Fibroblast of lung (primary cell): Measurements from ENCODE around the gene MYO1D. TPM values are rescaled to one million over a fixed set of nuclear protein-coding genes. Genes with fewer than 3 reads are reported as not detected.

ENCODE experiments used
- DNase-seq, 2 donors: peaks; one replicate each; pipeline versions ENCODE4 v3.0.0 to v3.0.0-alpha.2; 2010; ENCODE audit warnings: low read depth in 2 of 2
- H2AFZ ChIP-seq: 2 replicates; pipeline ENCODE4 v1.5.1; 2012; ENCODE audit warnings: low read length, control low read depth, inconsistent platforms
- H3K27ac ChIP-seq: 2 replicates; pipeline ENCODE4 v1.5.1; 2011; ENCODE audit warnings: low read length, control low read depth; ENCODE audit not compliant: insufficient read depth
- H3K27me3 ChIP-seq: 2 replicates; pipeline ENCODE4 v1.5.1; 2011; ENCODE audit warnings: mild to moderate bottlenecking, low read length; ENCODE audit not compliant: control insufficient read depth, insufficient read depth
- H3K36me3 ChIP-seq: 2 replicates; pipeline ENCODE4 v1.5.1; 2011; ENCODE audit warnings: low read length; ENCODE audit not compliant: control insufficient read depth, insufficient read depth
- H3K4me1 ChIP-seq: 2 replicates; pipeline ENCODE4 v1.5.1; 2011; ENCODE audit warnings: low read length; ENCODE audit not compliant: control insufficient read depth, insufficient read depth; ENCODE audit errors: extremely low read depth
- H3K4me2 ChIP-seq: 2 replicates; pipeline ENCODE4 v1.5.1; 2011; ENCODE audit warnings: low read length, control low read depth; ENCODE audit not compliant: insufficient read depth; ENCODE audit errors: extremely low read depth
- H3K4me3 ChIP-seq, 4 experiments: fragments of 200-600 bp in 1 of 4; sonication (generic) in 1 of 4; replicated peaks in 1 of 4; 2 replicates each; pipeline ENCODE4 v1.5.1; 2011 to 2016; ENCODE audit warnings: low read length in 4 of 4, low read depth in 3 of 4, mild to moderate bottlenecking in 3 of 4, control low read depth in 2 of 4, inconsistent platforms in 1 of 4, mixed read lengths in 1 of 4; ENCODE audit not compliant: insufficient read depth in 1 of 4; ENCODE audit errors: control extremely low read depth in 1 of 4
- H3K79me2 ChIP-seq: 2 replicates; pipeline ENCODE4 v1.5.1; 2012; ENCODE audit warnings: mild to moderate bottlenecking, low read length, inconsistent platforms; ENCODE audit not compliant: control insufficient read depth, insufficient read depth
- H3K9ac ChIP-seq: 2 replicates; pipeline ENCODE4 v1.5.1; 2011; ENCODE audit warnings: mild to moderate bottlenecking, low read length, control low read depth; ENCODE audit not compliant: insufficient read depth
- H3K9me3 ChIP-seq: 2 replicates; pipeline ENCODE4 v1.5.1; 2012; ENCODE audit warnings: low read depth, low read length; ENCODE audit not compliant: control insufficient read depth, insufficient read depth
- H4K20me1 ChIP-seq: 2 replicates; pipeline ENCODE4 v1.5.1; 2011; ENCODE audit warnings: low read length; ENCODE audit not compliant: control insufficient read depth, insufficient read depth; ENCODE audit errors: extremely low read depth
- CTCF ChIP-seq, 2 donors: IDR thresholded peaks in 1 of 2; conservative IDR thresholded peaks in 1 of 2; 1 replicate in 1 of 2; 2 replicates in 1 of 2; pipeline ENCODE4 v1.5.1; 2011 to 2012; ENCODE audit warnings: low read length in 2 of 2, control low read depth in 1 of 2, inconsistent platforms in 1 of 2, low read depth in 1 of 2, mild to moderate bottlenecking in 1 of 2
- EZH2 ChIP-seq: IDR thresholded peaks from 2 replicates; pipeline ENCODE4 v1.5.1; 2012; ENCODE audit warnings: low read length, control low read depth, mild to moderate bottlenecking; ENCODE audit errors: missing control alignments
- polyA plus RNA-seq, 2 donors: library from polyadenylated mRNA; depleted of rRNA in 1 of 2; stranded (reverse) in 1 of 2; unstranded in 1 of 2; fragments of >200 nt; gene quantifications; 2 replicates each; pipeline ENCODE4 v1.2.1, GENCODE V29; 2011 to 2012; ENCODE audit warnings: missing spikeins in 1 of 2
- total RNA-seq: library from RNA; depleted of rRNA; stranded (reverse); fragments of >200 nt; gene quantifications from 2 replicates; pipeline ENCODE4 v1.2.1, GENCODE V29; 2014

The MYO1D gene
- total and polyA plus RNA-seq, 2 donors (not counting 1 experiment from before 2014, with no cell fraction given), result 35.0 to 46.6 TPM

GRCh38 chr17:32626379-32626791 is 250.5 kb downstream of the MYO1D start:
- Histone ChIP-seq H3K9ac (no peak overlapping the region), H3K27ac (no peak overlapping the region), H3K27me3 (no peaks in the 10 kb centered on the region), H2AFZ (no peak overlapping the region), H3K79me2 (no peaks in the 10 kb centered on the region), H4K20me1 (no peaks in the 10 kb centered on the region), H3K4me3 (no peak overlapping the region), H3K9me3 (no peaks in the 10 kb centered on the region), H3K4me2 (no peak overlapping the region), H3K36me3 (no peaks in the 10 kb centered on the region), H3K4me1 (no peaks in the 10 kb centered on the region)
- TF ChIP-seq EZH2 (no peak), CTCF (conservative IDR thresholded peaks at IDR 0.05 in 1 of 2, IDR thresholded peaks at IDR 0.05 in 1 of 2; ENCODE audit: low read depth in 1 of 2, low read length in 2 of 2) (no peak)
- DNase-seq, result no peak

GRCh38 chr17:32625971-32626370 is 251.0 kb downstream of the MYO1D start:
- Histone ChIP-seq H3K4me3 (no peak overlapping the region), H3K79me2 (no peaks in the 10 kb centered on the region), H3K9ac (no peak overlapping the region), H3K36me3 (no peaks in the 10 kb centered on the region), H3K4me1 (no peaks in the 10 kb centered on the region), H3K4me2 (no peak overlapping the region), H3K27ac (no peak overlapping the region), H3K9me3 (no peaks in the 10 kb centered on the region), H2AFZ (no peak overlapping the region), H4K20me1 (no peaks in the 10 kb centered on the region), H3K27me3 (no peaks in the 10 kb centered on the region)
- no peak for TF ChIP-seq EZH2
- TF ChIP-seq CTCF (conservative IDR thresholded peaks at IDR 0.05 in 1 of 2, IDR thresholded peaks at IDR 0.05 in 1 of 2; ENCODE audit: low read depth in 1 of 2, low read length in 2 of 2), result no peak
- no peak for DNase-seq

GRCh38 chr17:32623196-32623595 is 253.7 kb downstream of the MYO1D start:
- Histone ChIP-seq H3K4me2 (no peak overlapping the region), H3K4me3 (no peak overlapping the region), H3K27ac (no peak overlapping the region), H3K36me3 (no peaks in the 10 kb centered on the region), H3K9ac (no peak overlapping the region), H3K79me2 (no peaks in the 10 kb centered on the region), H3K27me3 (no peaks in the 10 kb centered on the region), H3K4me1 (no peaks in the 10 kb centered on the region), H4K20me1 (no peaks in the 10 kb centered on the region), H2AFZ (no peak overlapping the region), H3K9me3 (no peaks in the 10 kb centered on the region)
- TF ChIP-seq EZH2, result no peak
- no peak for TF ChIP-seq CTCF (conservative IDR thresholded peaks at IDR 0.05 in 1 of 2, IDR thresholded peaks at IDR 0.05 in 1 of 2; ENCODE audit: low read depth in 1 of 2, low read length in 2 of 2)
- no peak for DNase-seq
